Body of pancreas (tissue), 4 donors: ENCODE data around the gene ADGRB3.

ENCODE experiments used
- POLR2A ChIP-seq, 3 donors: fragments of 450-650 bp; IDR thresholded peaks; one replicate each; pipeline ENCODE4 v1.6.1; 2016; ENCODE audit warnings: antibody characterized with exemption in 3 of 3, mild to moderate bottlenecking in 2 of 3
- TF ChIP-seq, protein P1 (sequence below), 7 experiments: fragments of 450-650 bp in 4 of 7; fragments of 200-600 bp in 3 of 7; sonication (generic) in 3 of 7; IDR thresholded peaks; one replicate each; pipeline ENCODE4 v1.5.1; 2016 to 2019; ENCODE audit warnings: antibody characterized with exemption in 7 of 7

DNA sequence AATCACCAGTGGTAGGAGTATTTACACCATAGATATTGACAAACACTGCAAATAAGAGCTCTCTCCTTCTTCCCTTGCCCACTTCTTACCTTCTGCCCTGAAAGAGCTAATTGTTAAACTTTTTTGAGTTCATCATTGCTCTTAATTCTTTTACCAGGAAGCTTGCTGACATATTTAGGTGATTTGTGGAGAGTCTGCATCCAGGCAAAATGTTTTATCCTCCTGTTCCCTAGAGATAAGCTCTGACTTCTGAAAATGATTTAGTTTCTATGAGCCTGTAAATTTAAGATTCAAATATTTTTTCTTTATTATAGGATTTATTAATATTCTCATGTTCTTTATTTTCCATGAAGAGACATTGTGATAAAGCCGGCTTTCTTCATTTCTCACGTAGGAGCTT lies 81.5 kb downstream of the ADGRB3 start:
- TF ChIP-seq, protein P1, sequence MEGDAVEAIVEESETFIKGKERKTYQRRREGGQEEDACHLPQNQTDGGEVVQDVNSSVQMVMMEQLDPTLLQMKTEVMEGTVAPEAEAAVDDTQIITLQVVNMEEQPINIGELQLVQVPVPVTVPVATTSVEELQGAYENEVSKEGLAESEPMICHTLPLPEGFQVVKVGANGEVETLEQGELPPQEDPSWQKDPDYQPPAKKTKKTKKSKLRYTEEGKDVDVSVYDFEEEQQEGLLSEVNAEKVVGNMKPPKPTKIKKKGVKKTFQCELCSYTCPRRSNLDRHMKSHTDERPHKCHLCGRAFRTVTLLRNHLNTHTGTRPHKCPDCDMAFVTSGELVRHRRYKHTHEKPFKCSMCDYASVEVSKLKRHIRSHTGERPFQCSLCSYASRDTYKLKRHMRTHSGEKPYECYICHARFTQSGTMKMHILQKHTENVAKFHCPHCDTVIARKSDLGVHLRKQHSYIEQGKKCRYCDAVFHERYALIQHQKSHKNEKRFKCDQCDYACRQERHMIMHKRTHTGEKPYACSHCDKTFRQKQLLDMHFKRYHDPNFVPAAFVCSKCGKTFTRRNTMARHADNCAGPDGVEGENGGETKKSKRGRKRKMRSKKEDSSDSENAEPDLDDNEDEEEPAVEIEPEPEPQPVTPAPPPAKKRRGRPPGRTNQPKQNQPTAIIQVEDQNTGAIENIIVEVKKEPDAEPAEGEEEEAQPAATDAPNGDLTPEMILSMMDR (IDR thresholded peaks at IDR 0.05): no peak
- no peak for TF ChIP-seq POLR2A (IDR thresholded peaks at IDR 0.05)
